Suprapubic skin (tissue), 4 donors: ENCODE results near the gene PDCD5.

ENCODE experiments used
- CTCF ChIP-seq, 2 donors: fragments of 200-600 bp in 1 of 2; fragments of 450-650 bp in 1 of 2; sonication (generic) in 1 of 2; IDR thresholded peaks; one replicate each; pipeline ENCODE4 v1.5.1; 2016 to 2019; ENCODE audit warnings: antibody characterized with exemption in 2 of 2, mild to moderate bottlenecking in 1 of 2, moderate library complexity in 1 of 2
- EP300 ChIP-seq: sonication (generic); formaldehyde crosslinking; IDR thresholded peaks from one replicate; pipeline ENCODE4 v1.6.1; 2017; ENCODE audit warnings: antibody characterized with exemption
- POLR2A ChIP-seq, 2 donors: fragments of 450-650 bp; IDR thresholded peaks; one replicate each; pipeline ENCODE4 v1.6.1; 2017; ENCODE audit warnings: antibody characterized with exemption in 2 of 2, mild to moderate bottlenecking in 2 of 2, moderate library complexity in 2 of 2
- POLR2AphosphoS5 ChIP-seq, 3 donors: sonication (generic); formaldehyde crosslinking; IDR thresholded peaks; one replicate each; pipeline ENCODE4 v1.6.1; 2017; ENCODE audit warnings: antibody characterized with exemption in 3 of 3

DNA sequence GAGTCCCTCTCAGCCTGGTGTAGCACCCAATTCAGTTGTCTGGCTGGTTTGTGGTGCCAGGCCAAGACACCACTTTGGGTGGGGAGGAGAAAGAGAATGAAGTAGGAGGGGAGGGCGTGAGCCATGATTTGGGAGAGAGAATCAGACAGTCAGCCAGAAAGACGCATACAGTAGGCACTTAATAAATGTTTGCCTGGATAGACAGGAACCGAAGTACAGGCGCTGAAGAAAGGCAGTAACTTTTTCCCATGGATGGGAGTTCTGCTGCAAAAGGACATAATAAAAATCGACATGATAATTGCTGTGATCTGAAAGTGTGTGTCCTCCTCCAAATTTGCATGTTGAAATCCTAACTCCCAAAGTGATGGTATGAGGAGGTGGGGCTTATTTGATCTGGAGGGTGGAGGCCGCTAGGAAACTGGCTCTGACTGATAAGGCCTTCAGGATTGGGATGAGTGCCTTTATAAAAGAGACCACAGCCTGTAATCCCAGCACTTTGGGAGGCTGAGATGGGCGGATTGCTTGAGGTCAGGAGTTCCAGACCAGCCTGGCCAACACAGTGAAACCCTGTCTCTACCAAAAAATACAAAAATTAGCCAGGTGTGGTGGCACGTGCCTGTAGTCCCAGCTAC is 38.4 kb upstream of the PDCD5 start:
- TF ChIP-seq CTCF (IDR thresholded peaks at IDR 0.05) (no peak), EP300 (no peak), POLR2A (IDR thresholded peaks at IDR 0.05) (no peak), POLR2AphosphoS5 (IDR thresholded peaks at IDR 0.05) (no peak)
